GM19025 (cell line): ENCODE results near the gene PLA2G1B.

Experiments used
- ATAC-seq: cut with Tn5 transposase; IDR thresholded peaks from one replicate; pipeline ENCODE4 v1.9.1; 2021; ENCODE audit warnings: mild to moderate bottlenecking, low read depth, moderate library complexity; ENCODE audit not compliant: unreplicated experiment

PLA2G1B gene

GRCh38 chr12:120327593-120327992 lies at the start of gene PLA2G1B:
Gene PLA2G1B, minus strand, starts transcription at chr12:120327779. Its CDS starts 26 bp downstream, at chr12:120327753.
- ATAC-seq, result no peak

- ATAC-seq, result no peak
These were observed 49.5 kb upstream of the PLA2G1B start for GRCh38 chr12:120376934-120377572.

- no peak for ATAC-seq
These were observed 48.8 kb upstream of the PLA2G1B start for GRCh38 chr12:120376416-120376815.

GRCh38 chr12:120376009-120376408 lies 48.4 kb upstream of the PLA2G1B start:
- no peak for ATAC-seq

GRCh38 chr12:120373683-120374082 lies 46.1 kb upstream of the PLA2G1B start:
- no peak for ATAC-seq

- ATAC-seq, result no peak
These were observed 43.0 kb upstream of the PLA2G1B start for GRCh38 chr12:120370343-120371243.

GRCh38 chr12:120369603-120370342 lies 42.2 kb upstream of the PLA2G1B start:
- no peak for ATAC-seq

- ATAC-seq, result no peak
These were observed 41.4 kb upstream of the PLA2G1B start, which contains the start of gene MSI1 for GRCh38 chr12:120368789-120369602. Gene MSI1, minus strand, starts transcription at chr12:120369164. Its CDS starts 73 bp downstream, at chr12:120369091.

- ATAC-seq, result no peak
These were observed 40.6 kb upstream of the PLA2G1B start for GRCh38 chr12:120367924-120368788.

- ATAC-seq, result no peak
These were observed 39.8 kb upstream of the PLA2G1B start for GRCh38 chr12:120367233-120367923.

- ATAC-seq, result no peak
These were observed 39.3 kb upstream of the PLA2G1B start for GRCh38 chr12:120366845-120367232.

GRCh38 chr12:120366341-120366705 lies 38.7 kb upstream of the PLA2G1B start:
- no peak for ATAC-seq

GRCh38 chr12:120365675-120366340 lies 38.2 kb upstream of the PLA2G1B start:
- ATAC-seq, result no peak

- no peak for ATAC-seq
These were observed 36.9 kb upstream of the PLA2G1B start for GRCh38 chr12:120364487-120364886.

GRCh38 chr12:120363274-120363855 lies 35.8 kb upstream of the PLA2G1B start:
- no peak for ATAC-seq

- no peak for ATAC-seq
These were observed 35.1 kb upstream of the PLA2G1B start for GRCh38 chr12:120362516-120363273.
